ENCODE measurements around the gene USH2A. TPM values are rescaled to one million over a fixed set of nuclear protein-coding genes. Genes with fewer than 3 reads are reported as not detected.

The USH2A gene
- total RNA-seq, 1 experiment from 2014 or later, result not detected

DNA sequence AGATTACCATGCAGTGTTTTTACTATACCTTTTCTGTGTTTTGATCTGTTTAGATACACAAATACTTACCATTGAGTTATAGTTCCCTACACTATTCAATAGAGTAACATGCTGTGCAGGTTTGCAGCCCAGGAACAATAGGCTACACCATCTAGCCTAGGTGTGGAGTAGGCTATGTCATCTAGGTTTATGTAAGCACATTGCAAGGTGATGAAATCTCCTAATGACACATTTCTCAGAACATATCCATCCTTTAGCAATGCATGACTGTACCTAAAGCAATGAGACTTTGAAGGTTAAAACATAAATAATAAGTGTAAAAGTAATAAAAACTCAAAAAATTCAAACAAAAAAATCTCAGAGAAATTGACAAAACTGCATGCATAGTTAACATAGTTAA is 358.6 kb downstream of the USH2A start:
- H3K4me3 ChIP-seq (replicated peaks in 1 of 2; ENCODE audit: low read depth in 1 of 2, low read length in 2 of 2), result no peak overlapping the region
- H3K27ac ChIP-seq (ENCODE audit: low read depth, low read length), result no peak overlapping the region
- H3K4me2 ChIP-seq (ENCODE audit: low read length), result no peak overlapping the region
- ChIA-PET POLR2A (no interaction called here), CTCF (no interaction called here), RAD21 (ENCODE audit: low non-redundant PET in 1 of 2, low total read pairs in 2 of 2, uncharacterized antibody in 2 of 2, unreplicated experiment in 2 of 2) (no interaction called here)
- H3K36me3 ChIP-seq (ENCODE audit: control insufficient read depth in 1 of 2, insufficient read depth in 2 of 2, low read length in 2 of 2), result no peaks in the 10 kb centered on the region
- no peak overlapping the region for H3K9ac ChIP-seq (ENCODE audit: low read length)
- H3K4me1 ChIP-seq (ENCODE audit: control insufficient read depth in 1 of 2, insufficient read depth in 2 of 2, low read length in 2 of 2), result no peaks in the 10 kb centered on the region
- BruUV-seq (replicated peaks), result no TSS peak
- H3K79me2 ChIP-seq (ENCODE audit: insufficient read depth, low read length), result no peaks in the 10 kb centered on the region
- H3K9me3 ChIP-seq (ENCODE audit: control insufficient read depth in 1 of 2, insufficient read depth in 1 of 2, low read depth in 1 of 2, low read length in 2 of 2), result no peaks in the 10 kb centered on the region
- no peaks in the 10 kb centered on the region for H3K9me2 ChIP-seq (ENCODE audit: insufficient read depth)
- no peak overlapping the region for H2AFZ ChIP-seq (ENCODE audit: low read depth, low read length, poor library complexity, severe bottlenecking)
- intact Hi-C loops (cut with micrococcal nuclease), result no loop called here
- ATAC-seq (no peak), DNase-seq (ENCODE audit: low read depth, low spot score) (no peak)
- H4K20me1 ChIP-seq (ENCODE audit: insufficient read depth), result no peaks in the 10 kb centered on the region
- no peaks in the 10 kb centered on the region for H3K27me3 ChIP-seq (ENCODE audit: insufficient read depth, low read length)
- TF ChIP-seq ZNF274 (IDR thresholded peaks at IDR 0.05; ENCODE audit: low read depth, low read length), result no peak
- TF ChIP-seq JUND (IDR thresholded peaks at IDR 0.05), result no peak
- TF ChIP-seq, protein P1, sequence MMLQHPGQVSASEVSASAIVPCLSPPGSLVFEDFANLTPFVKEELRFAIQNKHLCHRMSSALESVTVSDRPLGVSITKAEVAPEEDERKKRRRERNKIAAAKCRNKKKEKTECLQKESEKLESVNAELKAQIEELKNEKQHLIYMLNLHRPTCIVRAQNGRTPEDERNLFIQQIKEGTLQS (IDR thresholded peaks at IDR 0.05), result no peak
- no peak for TF ChIP-seq SRF (IDR thresholded peaks at IDR 0.05; ENCODE audit: low read depth)
- no peak for TF ChIP-seq ELF1 (IDR thresholded peaks at IDR 0.05; ENCODE audit: borderline replicate concordance, low read depth)
- TF ChIP-seq POLR2A (IDR thresholded peaks at IDR 0.05; ENCODE audit: borderline replicate concordance, extremely low read depth, insufficient read depth, insufficient read length), result no peak
- TF ChIP-seq YY1 (IDR thresholded peaks at IDR 0.05; ENCODE audit: extremely low read depth, insufficient replicate concordance, low read depth, low read length), result no peak

DNA sequence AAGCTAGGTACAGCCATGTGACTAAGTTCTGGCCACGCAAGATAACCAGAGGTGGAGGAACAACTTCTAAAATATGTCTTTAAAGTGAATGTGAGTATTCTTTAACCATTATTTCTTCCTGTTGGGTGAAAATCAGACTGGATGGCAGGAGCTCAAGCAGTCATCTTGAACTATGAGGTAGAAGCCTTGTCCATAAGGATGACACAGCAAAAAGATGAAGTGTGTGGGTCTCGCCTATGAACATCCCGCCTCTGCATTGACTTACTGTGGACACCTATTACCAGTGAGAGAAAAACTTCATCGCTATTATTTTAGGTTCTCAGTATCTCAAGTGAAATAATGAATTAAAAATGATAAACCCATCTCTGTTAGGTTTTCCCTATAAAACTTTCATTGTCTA is 365.3 kb downstream of the USH2A start:
- Histone ChIP-seq H3K79me2 (ENCODE audit: insufficient read depth, low read length) (no peaks in the 10 kb centered on the region), H3K4me1 (ENCODE audit: control insufficient read depth in 1 of 2, insufficient read depth in 2 of 2, low read length in 2 of 2) (no peaks in the 10 kb centered on the region), H3K9me3 (ENCODE audit: control insufficient read depth in 1 of 2, insufficient read depth in 1 of 2, low read depth in 1 of 2, low read length in 2 of 2) (no peaks in the 10 kb centered on the region), H2AFZ (ENCODE audit: low read depth, low read length, poor library complexity, severe bottlenecking) (no peak overlapping the region), H3K27me3 (ENCODE audit: insufficient read depth, low read length) (no peaks in the 10 kb centered on the region), H3K9me2 (ENCODE audit: insufficient read depth) (no peaks in the 10 kb centered on the region), H3K36me3 (ENCODE audit: control insufficient read depth in 1 of 2, insufficient read depth in 2 of 2, low read length in 2 of 2) (no peaks in the 10 kb centered on the region), H3K9ac (ENCODE audit: low read length) (no peak overlapping the region), H4K20me1 (ENCODE audit: insufficient read depth) (no peaks in the 10 kb centered on the region), H3K4me3 (replicated peaks in 1 of 2; ENCODE audit: low read depth in 1 of 2, low read length in 2 of 2) (no peak overlapping the region), H3K27ac (ENCODE audit: low read depth, low read length) (no peak overlapping the region), H3K4me2 (ENCODE audit: low read length) (no peak overlapping the region)
- ChIA-PET POLR2A (no interaction called here), RAD21 (ENCODE audit: low non-redundant PET in 1 of 2, low total read pairs in 2 of 2, uncharacterized antibody in 2 of 2, unreplicated experiment in 2 of 2) (no interaction called here), CTCF (no interaction called here)
- TF ChIP-seq ZNF274 (IDR thresholded peaks at IDR 0.05; ENCODE audit: low read depth, low read length), result no peak
- no peak for TF ChIP-seq FOSL1 (IDR thresholded peaks at IDR 0.05; ENCODE audit: low read depth)
- no TSS peak for BruUV-seq (replicated peaks)
- DNase-seq (ENCODE audit: low read depth, low spot score) (no peak), ATAC-seq (no peak)
- intact Hi-C loops (cut with micrococcal nuclease), result no loop called here

Data from HCT116 (cell line).